DMS 273 treated with DMSO at 0.1 percent for 48 hours (cell line): ENCODE results near the gene UGCG.
A peak's percentile ranks its signal among the peaks of the same experiment; 100 is the strongest.
"Not testable (repeated sequence)": the region's sequence is repeated elsewhere in the genome, so short reads cannot be mapped to it uniquely, and the experiment has no call there.

Experiments used
- DNase-seq: peaks from one replicate; lab custom pipeline; 2025; lab: John Stamatoyannopoulos, UW

Gene UGCG

GRCh38 chr9:111955048-111955447, 58.4 kb downstream of the UGCG start:
- DNase-seq: no peak

- DNase-seq: peak; percentile 15
These were observed 61.4 kb downstream of the UGCG start for GRCh38 chr9:111957856-111958631.

DNA sequence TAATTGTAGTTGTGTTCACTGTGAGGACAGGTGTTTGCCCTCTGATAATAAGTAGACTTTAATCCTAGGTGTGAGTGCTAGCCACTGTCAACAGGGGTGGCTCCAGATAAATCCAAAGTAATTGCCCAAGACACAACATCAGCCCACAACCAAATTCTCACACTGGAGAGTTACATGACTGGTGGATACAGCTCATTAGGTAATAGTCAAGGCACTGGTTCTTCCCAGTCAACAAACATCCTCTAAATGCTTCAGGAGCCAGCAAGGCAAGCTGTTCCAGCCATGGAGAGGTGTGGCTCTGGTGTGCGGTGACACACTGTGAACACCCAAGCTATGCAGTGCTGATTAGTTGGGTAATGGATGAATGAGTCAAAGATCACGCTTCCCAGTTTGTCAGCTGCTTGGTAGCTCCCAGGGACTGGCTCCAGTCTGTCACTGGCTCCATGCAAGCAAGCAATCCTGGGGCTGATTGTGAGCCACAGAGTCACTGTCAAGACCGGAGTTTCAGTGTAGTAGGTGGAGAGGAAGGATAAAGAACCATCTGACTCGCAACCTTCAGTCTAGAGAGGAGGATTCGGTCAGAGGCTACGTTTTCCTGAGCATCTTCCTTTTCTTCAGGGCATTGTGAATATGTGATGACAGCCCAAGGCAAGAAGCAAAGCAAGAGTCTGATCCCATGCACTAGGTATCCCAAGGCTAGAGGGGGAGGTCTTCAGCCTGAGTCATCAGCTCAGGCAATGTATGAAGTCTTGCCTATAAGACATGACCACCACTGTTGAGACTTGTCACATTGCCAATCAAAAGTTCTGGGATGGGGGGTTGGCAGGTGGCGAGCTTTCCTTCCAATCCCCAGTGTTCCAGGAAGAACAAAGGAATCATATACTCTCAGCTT, 63.1 kb downstream of the UGCG start:
- DNase-seq: no peak

DNA sequence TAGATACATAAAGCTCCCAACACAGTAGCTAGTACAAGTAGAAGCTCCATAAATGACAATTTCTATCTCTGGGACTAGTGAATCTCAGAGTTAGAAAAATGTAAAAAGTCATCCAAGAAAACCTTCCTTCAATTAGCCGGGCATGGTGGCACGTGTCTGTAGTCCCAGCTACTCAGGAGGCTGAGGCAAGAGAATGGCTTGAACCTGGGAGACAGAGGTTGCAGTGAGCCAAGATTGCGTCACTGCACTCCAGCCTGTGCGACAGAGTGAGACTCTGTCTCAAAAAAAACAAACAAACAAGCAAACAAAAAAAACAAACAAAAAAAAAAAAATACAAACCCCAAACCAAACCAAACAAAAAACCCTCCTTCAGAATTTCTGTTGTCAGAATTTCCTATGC, 63.9 kb downstream of the UGCG start:
- not testable (repeated sequence) for DNase-seq

DNA sequence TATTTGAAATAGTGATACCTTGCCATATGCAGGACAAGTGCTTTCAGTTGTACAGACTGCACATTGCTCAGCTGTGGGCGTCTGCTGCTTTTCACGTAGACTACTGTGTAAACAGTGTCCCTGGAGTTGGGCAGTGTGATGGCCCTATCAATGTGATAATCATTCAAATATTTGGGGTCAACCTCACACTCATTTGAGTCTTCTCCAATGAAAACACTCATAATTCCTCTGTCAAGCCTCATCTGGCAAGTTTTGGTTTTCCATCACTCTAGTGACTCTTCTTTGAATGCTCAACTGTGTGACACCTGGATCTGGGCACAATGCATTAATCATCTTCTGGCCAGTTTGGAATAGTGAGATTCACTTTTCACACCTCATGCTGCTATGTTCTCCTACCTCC, 64.4 kb downstream of the UGCG start:
- DNase-seq: no peak

GRCh38 chr9:111961575-111961974, 65.0 kb downstream of the UGCG start:
- DNase-seq: peak; percentile 9

GRCh38 chr9:111962021-111962420, 65.4 kb downstream of the UGCG start:
- no peak for DNase-seq

- no peak for DNase-seq
These were observed 67.4 kb downstream of the UGCG start for GRCh38 chr9:111963995-111964394.

DNA sequence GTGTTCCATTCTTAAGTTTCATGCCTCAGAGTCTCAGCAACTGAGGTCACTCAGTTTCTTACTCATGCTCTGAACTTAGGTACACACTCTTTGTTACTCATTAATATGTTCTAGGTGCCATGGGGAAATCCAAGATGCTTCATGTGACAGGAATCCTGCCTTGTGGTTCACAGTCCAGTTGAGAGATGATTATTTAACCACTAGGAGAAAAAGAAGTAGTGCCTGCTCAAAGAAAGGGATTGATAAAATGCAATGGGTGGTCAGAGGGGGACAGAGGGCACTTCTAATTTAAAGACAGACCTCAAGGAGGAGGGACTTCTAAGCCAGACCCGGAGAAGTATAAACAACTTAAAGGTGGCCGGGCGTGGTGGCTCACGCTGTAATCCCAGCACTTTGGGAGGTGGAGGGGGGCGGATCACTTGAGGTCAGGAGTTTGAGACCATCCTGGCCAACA, 69.0 kb downstream of the UGCG start:
- no peak for DNase-seq

GRCh38 chr9:111966124-111966723, 69.6 kb downstream of the UGCG start:
- no peak for DNase-seq

DNA sequence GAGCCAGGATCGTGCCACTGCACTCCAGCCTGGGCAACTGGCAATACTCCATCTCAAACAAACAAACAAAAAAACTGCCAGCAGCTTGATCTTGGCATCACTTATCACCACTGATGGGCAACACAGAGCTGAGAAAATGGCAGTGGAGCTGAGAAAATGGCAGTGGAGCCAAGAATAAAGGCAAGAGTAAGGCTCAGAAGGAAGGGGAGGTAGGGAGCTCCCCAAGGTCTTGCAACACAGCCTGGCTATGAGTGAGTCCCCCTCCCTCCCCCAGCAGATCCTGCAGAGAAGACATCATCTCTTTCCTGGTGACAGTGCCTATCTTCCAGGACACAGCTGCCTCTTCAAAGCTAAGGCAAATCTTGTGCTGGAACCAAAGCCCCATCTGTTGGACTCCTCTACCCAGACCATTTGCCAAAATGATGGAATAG, 70.3 kb downstream of the UGCG start:
- DNase-seq: no peak

GRCh38 chr9:111967621-111968020, 71.0 kb downstream of the UGCG start:
- DNase-seq: no peak

GRCh38 chr9:111969061-111969460, 72.4 kb downstream of the UGCG start:
- DNase-seq: no peak

DNA sequence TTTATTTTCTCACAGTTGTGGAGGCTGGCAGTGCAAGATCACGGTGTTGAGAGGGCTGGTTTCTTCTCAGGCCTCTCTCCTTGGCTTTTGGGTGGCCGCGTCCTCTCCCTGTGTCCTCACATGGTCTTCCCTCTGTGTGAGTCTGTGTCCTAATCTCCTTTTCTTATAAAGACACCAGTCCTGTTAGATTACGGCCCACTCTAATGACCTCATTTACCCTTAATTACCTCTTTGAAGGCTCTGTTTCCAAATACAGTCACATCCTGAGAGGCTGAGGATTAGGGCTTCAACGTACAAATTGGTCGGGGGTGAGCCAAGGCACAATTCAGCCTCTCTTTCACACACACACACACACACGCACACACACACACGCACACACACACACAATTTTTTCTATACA, 73.0 kb downstream of the UGCG start:
- DNase-seq: no peak

- DNase-seq: no peak
These were observed 74.2 kb downstream of the UGCG start for GRCh38 chr9:111970827-111971226.

- DNase-seq: no peak
These were observed 77.6 kb downstream of the UGCG start for GRCh38 chr9:111974092-111974681.

- DNase-seq: no peak
These were observed 79.1 kb downstream of the UGCG start for GRCh38 chr9:111975709-111976108.

DNA sequence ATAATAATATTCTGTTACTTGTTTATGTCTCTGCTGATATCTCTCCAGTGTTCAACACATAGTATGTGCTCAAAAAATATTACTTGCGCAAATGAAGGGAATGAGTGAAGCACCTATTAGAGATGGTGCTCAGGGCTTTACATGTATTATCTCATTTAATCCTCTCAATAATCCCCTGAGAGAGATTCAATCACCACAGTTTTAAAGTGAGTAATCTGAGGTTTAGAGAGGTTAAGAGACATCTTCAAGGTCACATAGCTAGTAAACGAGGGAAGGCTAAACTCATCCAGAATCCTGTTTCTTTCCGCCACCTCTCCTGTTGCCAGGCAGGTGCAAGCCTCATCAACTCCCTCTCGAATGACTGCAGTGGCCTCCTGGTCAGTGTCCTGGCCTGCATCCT, 82.0 kb downstream of the UGCG start:
- no peak for DNase-seq

GRCh38 chr9:111979561-111979960, 82.9 kb downstream of the UGCG start:
- DNase-seq: no peak

GRCh38 chr9:111980398-111980797, 83.8 kb downstream of the UGCG start:
- DNase-seq: no peak

DNA sequence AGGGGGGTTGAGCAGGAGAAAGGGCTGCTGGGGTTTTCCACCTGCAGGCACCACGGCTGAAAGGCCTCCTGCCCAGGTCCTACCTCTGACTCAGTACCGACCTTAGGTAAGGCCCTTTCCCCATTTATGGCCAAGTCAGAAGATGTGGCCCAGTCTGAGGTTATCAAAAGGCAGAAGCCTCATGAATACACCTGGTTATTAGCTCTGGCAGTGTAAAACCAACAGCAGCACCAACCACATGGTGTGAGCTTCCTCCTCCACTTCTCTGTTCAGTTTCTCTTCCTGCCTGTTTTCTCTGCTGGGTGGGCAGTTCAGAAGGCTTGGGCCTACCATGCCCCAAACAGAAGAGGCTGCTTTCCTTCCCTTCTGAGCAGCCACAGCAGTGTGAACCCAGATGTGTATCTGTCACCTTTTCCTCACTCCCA, 86.9 kb downstream of the UGCG start:
- no peak for DNase-seq

DNA sequence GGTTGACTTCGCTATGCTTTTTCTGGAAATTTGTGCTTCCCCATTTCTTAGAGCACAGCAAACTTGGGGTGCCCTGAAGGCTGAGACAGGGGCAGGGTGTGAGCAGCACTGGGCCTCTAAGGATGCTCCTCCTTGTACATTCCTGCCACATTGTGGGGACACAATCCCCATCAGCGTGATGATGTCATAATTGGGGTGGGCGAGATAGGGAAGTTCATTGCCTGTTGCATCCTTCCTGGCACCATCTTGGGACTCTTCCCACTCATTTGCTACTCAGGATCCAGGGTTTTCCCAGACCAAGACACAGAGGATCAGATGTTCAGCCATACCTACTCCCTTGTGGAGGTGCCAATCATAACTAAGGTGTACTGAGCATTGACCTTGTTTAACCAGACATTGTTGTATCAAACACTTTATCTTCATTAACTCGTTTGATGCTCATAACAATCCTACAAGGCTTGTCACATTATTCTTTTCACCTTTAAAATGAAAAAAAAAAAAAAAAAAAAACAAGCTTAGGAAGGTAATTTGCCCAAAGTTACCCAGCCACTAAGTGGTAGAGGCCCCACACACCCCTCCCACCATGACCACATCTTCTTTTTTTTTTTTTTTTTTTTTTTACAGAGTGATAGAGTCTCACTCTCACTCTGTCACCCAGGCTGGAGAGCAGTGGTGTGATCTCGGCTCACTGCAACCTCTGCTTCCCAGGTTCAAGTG, 87.6 kb downstream of the UGCG start:
- no peak for DNase-seq
